Skeletal muscle tissue (tissue), 4 donors: ENCODE data around the gene PRKRIP1. TPM values are rescaled to one million over a fixed set of nuclear protein-coding genes. Genes with fewer than 3 reads are reported as not detected.
"Not testable (repeated sequence)": the region's sequence is repeated elsewhere in the genome, so short reads cannot be mapped to it uniquely, and the experiment has no call there.

ENCODE experiments used
- H3K27ac ChIP-seq: one replicate; pipeline ENCODE4 v1.7.0; 2013; ENCODE audit warnings: mild to moderate bottlenecking, low read depth, low read length, inconsistent platforms
- H3K27me3 ChIP-seq, 3 donors: one replicate each; pipeline ENCODE4 v1.7.0; 2013; ENCODE audit warnings: low read length in 3 of 3; ENCODE audit not compliant: control insufficient read depth in 3 of 3, insufficient read depth in 3 of 3
- H3K36me3 ChIP-seq, 3 donors: one replicate each; pipeline ENCODE4 v1.7.0; 2013; ENCODE audit warnings: low read length in 3 of 3; ENCODE audit not compliant: control insufficient read depth in 3 of 3, insufficient read depth in 3 of 3
- H3K4me1 ChIP-seq, 3 donors: one replicate each; pipeline ENCODE4 v1.7.0; 2013; ENCODE audit warnings: low read length in 3 of 3, mild to moderate bottlenecking in 3 of 3; ENCODE audit not compliant: control insufficient read depth in 3 of 3, insufficient read depth in 3 of 3
- H3K4me3 ChIP-seq, 3 donors: one replicate each; pipeline ENCODE4 v1.7.0; 2013; ENCODE audit warnings: low read length in 3 of 3
- H3K9ac ChIP-seq, 3 donors: one replicate each; pipeline ENCODE4 v1.7.0; 2013; ENCODE audit warnings: low read length in 3 of 3, mild to moderate bottlenecking in 3 of 3, moderate library complexity in 2 of 3, low read depth in 1 of 3
- H3K9me3 ChIP-seq, 3 donors: one replicate each; pipeline ENCODE4 v1.7.0; 2013; ENCODE audit warnings: low read length in 3 of 3; ENCODE audit not compliant: control insufficient read depth in 3 of 3
- total RNA-seq: library from RNA; depleted of rRNA; stranded (reverse); fragments of >200 nt; gene quantifications from one replicate; pipeline ENCODE4 v1.2.3, GENCODE V29; 2014
- donor health status: Osteomylitis.

PRKRIP1 gene, protein sequence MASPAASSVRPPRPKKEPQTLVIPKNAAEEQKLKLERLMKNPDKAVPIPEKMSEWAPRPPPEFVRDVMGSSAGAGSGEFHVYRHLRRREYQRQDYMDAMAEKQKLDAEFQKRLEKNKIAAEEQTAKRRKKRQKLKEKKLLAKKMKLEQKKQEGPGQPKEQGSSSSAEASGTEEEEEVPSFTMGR
- total RNA-seq = 9.4 TPM

DNA sequence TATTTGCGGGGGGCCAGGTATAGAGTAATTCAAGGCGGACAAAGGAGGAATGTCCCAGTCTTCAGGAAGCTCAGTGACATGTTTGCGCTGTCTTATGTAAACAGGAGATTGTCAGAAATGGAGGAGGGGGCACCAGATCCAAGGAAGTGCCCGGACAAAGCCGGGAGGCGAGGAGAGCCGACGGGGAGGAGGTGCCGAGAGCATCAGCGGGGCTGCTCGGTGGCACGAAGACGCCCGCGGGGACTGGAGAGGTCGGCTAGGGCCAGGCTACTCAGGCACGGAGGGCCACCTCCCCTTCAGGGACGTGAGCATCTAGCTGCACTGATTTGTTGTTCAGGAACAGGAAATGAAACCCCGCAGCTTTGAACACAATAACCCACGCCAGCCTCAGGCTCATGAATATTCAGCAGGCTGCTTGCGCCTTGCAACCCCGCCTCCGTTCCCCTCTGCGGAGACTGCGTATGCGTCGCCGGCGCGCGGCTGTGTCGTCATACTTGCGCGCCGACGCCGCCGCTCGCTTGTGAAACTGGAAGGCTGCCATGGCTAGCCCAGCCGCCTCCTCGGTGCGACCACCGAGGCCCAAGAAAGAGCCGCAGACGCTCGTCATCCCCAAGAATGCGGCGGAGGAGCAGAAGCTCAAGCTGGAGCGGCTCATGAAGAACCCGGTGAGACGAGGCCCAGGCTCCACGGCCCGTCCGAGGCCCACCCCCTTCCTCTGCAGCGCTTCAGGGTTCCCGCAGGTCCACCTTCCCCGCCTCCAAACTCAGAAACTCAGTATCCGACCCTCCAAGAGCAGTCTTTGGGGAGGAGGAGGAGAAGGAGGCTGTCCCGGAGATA is at the start of gene PRKRIP1:
Gene PRKRIP1, plus strand, starts transcription at position 491 of the 837 bp plus-strand sequence. Its CDS starts 49 bp downstream, at position 540.
- Histone ChIP-seq H3K9ac (peak within 1 kb of the TSS; percentile 96 to 99 (median 98)), H3K9me3 (no peaks in the 10 kb centered on the region), H3K27ac (peak within 1 kb of the TSS; percentile 78), H3K4me1 (peaks cover 11 to 18% (median 15%) of the 10 kb centered on the region in 3 donors), H3K27me3 (no peaks in the 10 kb centered on the region), H3K4me3 (peak within 1 kb of the TSS; percentile 94 to 98 (median 95)), H3K36me3 (peaks cover 14 to 21% (median 18%) of the 10 kb centered on the region in 3 donors)

DNA sequence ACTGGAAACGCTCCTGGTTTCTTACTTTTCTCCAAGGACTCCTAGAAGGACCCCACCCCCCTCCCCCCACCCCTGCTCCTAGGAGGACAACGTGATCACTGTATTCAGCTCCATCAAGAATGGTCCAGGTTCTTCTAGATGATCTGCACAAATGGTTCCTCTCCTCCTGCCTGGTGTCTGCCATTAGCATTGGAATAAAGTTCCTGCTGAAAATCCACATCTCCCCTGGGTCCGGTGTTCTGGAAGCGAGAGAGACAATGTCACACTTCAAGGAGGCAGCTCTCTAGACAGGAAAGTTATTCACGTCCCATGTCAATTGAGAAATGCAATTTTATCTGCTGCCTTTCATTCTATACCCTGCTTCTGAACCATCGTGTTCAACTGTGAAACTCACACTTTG is 49.2 kb upstream of the PRKRIP1 start:
- H3K9me3 ChIP-seq, H3K4me3 ChIP-seq, H3K9ac ChIP-seq, H3K27ac ChIP-seq, H3K27me3 ChIP-seq, H3K4me1 ChIP-seq, H3K36me3 ChIP-seq: not testable (repeated sequence)

DNA sequence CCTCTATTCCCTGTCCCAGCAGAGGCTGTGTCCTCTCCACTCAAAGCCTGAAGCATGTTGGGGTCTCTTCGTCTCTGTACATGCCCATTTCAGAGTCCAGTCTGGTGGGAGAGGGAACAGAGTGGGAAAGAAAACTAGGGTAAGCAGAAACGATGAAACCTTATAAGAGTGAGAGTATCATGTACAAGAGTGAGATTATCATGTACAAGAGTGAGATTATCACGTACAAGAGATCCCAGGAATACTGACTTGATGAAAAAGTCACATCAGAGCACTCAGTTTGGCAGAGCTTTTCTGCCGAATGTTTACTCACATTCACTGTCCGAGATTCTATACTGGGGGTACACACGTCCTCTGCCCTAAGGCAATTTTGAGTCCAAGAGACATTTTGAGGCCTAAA is 39.8 kb upstream of the PRKRIP1 start, which contains the start of gene SPDYE6:
Gene SPDYE6, minus strand, starts transcription at position 101 of the 400 bp plus-strand sequence. CDS start 421 bp downstream, outside the sequence.
- H3K9me3 ChIP-seq, H3K27me3 ChIP-seq, H3K27ac ChIP-seq, H3K9ac ChIP-seq, H3K4me3 ChIP-seq, H3K4me1 ChIP-seq, H3K36me3 ChIP-seq: not testable (repeated sequence)

DNA sequence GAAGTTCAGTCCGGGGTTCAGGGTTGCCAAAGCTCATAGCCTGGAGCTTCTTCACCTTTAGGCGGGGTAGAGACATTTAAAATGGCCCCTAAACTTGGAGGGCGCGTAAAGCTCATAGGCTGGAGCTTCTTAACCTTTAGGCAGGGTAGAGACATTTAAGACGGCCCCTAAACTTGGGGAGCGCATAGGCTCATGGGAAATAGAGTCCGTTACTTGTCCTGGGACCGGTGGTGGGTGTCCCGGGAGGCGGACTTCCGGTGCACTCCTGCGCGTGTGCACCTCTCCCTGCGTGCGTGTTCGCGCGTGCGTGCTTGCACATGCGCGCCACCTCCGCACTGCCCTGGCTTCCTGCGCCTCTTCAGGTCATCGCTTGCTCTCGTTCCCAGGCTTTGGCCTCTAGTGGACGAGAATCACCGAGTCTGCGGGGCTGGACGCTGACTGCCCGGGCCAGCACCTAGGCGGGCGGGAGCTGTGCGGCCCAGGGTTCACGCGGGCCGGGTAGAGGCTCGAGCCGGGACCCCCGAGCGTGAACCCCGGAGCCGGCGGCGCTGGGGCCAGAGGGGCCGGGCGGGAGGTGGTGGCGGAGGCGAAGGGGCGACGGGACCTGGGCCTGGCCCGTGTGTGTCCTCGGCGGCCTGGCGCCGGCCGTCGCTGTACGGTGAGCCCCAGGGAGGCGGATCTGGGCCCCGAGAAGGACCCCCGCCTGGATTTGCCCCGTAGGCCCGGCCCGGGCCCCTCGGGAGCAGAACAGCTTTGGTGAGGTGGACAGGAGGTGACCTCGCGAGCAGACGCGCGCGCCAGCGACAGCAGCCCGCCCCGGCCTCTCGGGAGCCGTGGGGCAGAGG is 32.4 kb upstream of the PRKRIP1 start:
- not testable (repeated sequence) for H3K36me3 ChIP-seq, H3K4me1 ChIP-seq, H3K9me3 ChIP-seq, H3K27me3 ChIP-seq
- peak overlapping the region; percentile 65 to 74 (median 74) for H3K4me3 ChIP-seq
- H3K9ac ChIP-seq = peak overlapping the region; percentile 76 to 84 (median 77)
- peak overlapping the region; percentile 93 for H3K27ac ChIP-seq

DNA sequence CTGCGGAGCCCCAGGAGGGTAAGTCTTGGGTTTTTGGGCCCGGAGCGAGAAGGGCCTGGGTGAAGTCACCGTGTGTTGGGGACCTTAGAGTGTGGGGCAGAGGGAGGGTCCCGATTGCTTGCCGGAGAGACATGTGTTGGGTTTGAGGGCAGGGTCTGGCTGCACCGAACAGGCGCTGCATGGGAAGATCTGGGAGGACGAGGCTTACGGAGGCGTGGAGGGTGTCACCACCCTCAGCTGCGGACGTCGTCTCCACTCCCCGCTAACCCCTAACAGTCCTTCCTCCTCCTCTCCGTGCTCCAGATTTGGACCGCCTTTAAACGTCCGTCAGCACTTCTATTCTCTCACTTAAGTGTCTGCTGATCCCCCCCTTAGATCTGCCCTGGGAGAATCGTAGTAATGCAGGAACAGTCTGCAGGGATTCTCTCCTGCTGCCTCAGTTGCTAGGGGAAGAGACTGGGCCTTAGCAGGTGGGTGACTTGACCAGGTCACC is 31.7 kb upstream of the PRKRIP1 start:
- not testable (repeated sequence) for H3K4me1 ChIP-seq, H3K36me3 ChIP-seq, H3K9me3 ChIP-seq, H3K27me3 ChIP-seq
- H3K9ac ChIP-seq = peak overlapping the region; percentile 76 to 84 (median 77)
- peak overlapping the region; percentile 65 to 74 (median 74) for H3K4me3 ChIP-seq
- peak overlapping the region; percentile 93 for H3K27ac ChIP-seq

DNA sequence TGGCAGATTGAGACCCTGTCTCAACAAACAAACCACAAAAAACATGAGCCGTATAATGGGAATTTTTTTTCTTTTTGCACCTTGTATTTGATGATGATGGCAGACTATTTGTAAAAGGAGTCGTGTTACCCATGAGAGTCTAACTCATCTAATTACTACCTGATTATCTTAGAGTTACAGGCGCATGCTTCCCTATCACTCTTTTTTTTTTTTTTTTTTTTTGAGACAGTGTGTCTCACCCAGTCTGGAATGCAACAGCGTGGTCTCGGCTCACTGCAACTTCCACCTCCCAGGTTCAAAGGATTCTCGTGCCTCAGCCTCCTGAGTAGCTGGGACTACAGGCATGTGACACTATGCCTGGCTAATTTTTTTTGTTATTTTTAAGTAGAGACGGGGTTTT is 30.8 kb upstream of the PRKRIP1 start:
- H3K9me3 ChIP-seq, H3K36me3 ChIP-seq, H3K4me1 ChIP-seq, H3K27me3 ChIP-seq, H3K9ac ChIP-seq, H3K27ac ChIP-seq, H3K4me3 ChIP-seq: not testable (repeated sequence)

DNA sequence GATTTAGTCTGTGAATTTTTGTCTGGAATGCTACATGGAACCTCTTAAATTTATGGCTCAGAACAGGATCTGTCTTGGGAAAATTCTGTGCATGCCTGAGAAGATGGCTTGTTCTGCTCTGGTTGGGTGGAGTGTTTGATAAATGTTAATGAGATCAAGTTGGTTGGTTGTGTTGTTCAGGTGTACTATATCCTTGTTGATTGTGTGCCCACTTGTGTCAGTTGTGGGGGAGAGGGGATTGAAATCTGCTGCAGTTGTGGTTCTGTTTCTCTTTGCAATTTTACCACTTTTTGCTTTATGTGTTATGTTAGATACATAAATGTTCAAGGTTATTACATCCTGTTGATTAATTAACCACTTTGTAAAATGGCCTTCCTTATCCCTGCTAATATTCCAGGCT is 26.1 kb upstream of the PRKRIP1 start:
- H3K27ac ChIP-seq, H3K27me3 ChIP-seq, H3K9me3 ChIP-seq, H3K4me1 ChIP-seq, H3K9ac ChIP-seq, H3K4me3 ChIP-seq, H3K36me3 ChIP-seq: not testable (repeated sequence)

DNA sequence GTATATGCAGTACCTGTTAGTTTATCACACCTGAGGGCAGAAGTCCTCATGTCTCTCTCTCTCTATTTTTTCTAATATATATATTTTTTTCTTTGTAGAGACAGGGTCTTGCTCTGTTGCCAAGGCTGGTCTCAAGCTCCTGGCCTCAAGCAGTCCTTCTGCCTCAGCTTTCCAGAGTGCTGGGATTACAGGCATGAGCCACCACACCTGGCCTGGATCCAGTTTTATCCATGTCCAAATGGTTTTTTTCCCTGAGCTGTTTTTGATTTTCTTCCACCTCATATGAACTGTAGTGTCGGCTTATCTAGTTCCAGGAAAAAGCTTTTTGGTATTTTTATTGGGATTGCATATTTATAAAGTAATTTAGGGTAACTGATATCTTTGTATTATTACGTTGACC is 23.4 kb upstream of the PRKRIP1 start:
- H3K27ac ChIP-seq, H3K27me3 ChIP-seq: not testable (repeated sequence)
- H3K36me3 ChIP-seq = peaks cover 5 to 10% (median 9%) of the 10 kb centered on the region in 3 donors

DNA sequence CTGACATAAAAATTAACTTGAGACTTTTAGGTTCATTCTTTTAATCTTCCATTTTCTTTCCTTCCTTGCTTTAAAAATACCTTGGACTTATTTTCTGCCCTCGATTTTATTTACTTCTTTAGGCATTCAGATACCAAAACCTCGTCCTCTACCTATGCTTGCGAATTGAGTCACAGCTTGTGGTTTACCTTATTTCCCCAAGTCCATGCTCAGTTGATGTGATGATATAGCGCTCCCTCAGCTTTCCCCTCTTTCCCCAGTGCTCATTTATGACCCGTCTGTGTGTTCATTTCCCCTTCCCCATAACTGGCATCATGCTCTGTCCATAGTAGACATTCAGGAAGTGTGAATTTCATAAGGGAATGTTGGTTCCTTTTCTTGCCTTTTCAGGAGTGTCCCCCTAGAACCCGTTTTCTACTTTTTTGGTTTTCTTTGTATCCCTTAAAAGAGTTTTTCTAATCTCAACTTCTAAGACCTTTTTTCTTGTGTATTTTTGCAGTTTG is 19.1 kb upstream of the PRKRIP1 start:
- no peaks in the 10 kb centered on the region for H3K4me1 ChIP-seq
- H3K36me3 ChIP-seq = peaks cover 17 to 33% (median 31%) of the 10 kb centered on the region in 3 donors
- H3K9me3 ChIP-seq = no peaks in the 10 kb centered on the region
- no peaks in the 10 kb centered on the region for H3K27me3 ChIP-seq
- no peak overlapping the region for H3K9ac ChIP-seq
- H3K4me3 ChIP-seq = no peak overlapping the region
- H3K27ac ChIP-seq = no peak overlapping the region

More for the DNA sequence above, 23.4 kb upstream of the PRKRIP1 start:
- not testable (repeated sequence) for H3K9ac ChIP-seq, H3K4me3 ChIP-seq, H3K4me1 ChIP-seq, H3K9me3 ChIP-seq
